Neural progenitor cell (in vitro differentiated cells): ENCODE measurements around the gene MCRIP2. TPM values are rescaled to one million over a fixed set of nuclear protein-coding genes. Genes with fewer than 3 reads are reported as not detected.

Experiments
- DNase-seq: peaks from one replicate; pipeline ENCODE4 v3.0.0-alpha.2; 2016; ENCODE audit warnings: low spot score
- H2AFZ ChIP-seq: fragments of 200-600 bp; sonication (generic); replicated peaks from 2 replicates; pipeline ENCODE4 v1.6.1; 2016; ENCODE audit warnings: antibody characterized with exemption
- H3F3A ChIP-seq: fragments of 200-600 bp; sonication (generic); 2 replicates; pipeline ENCODE4 v1.6.1; 2016; ENCODE audit warnings: antibody characterized with exemption, low read depth
- H3K27ac ChIP-seq: fragments of 200-600 bp; sonication (generic); 2 replicates; pipeline ENCODE4 v1.5.1; 2016; ENCODE audit warnings: mild to moderate bottlenecking
- H3K27me3 ChIP-seq: fragments of 200-600 bp; sonication (generic); 2 replicates; pipeline ENCODE4 v1.6.1; 2016; ENCODE audit warnings: mild to moderate bottlenecking, moderate library complexity
- H3K36me3 ChIP-seq: fragments of 200-600 bp; sonication (generic); 2 replicates; pipeline ENCODE4 v1.5.1; 2016
- H3K4me1 ChIP-seq: fragments of 200-600 bp; sonication (generic); 2 replicates; pipeline ENCODE4 v1.6.1; 2016; ENCODE audit warnings: mixed run types
- H3K4me2 ChIP-seq: fragments of 200-600 bp; sonication (generic); 2 replicates; pipeline ENCODE4 v1.6.1; 2016
- H3K4me3 ChIP-seq: fragments of 200-600 bp; sonication (generic); 2 replicates; pipeline ENCODE4 v1.5.1; 2016
- H3K79me2 ChIP-seq: fragments of 200-600 bp; sonication (generic); 2 replicates; pipeline ENCODE4 v1.6.1; 2016; ENCODE audit warnings: low read depth
- H3K9ac ChIP-seq: fragments of 200-600 bp; sonication (generic); 2 replicates; pipeline ENCODE4 v1.6.1; 2016
- H3K9me3 ChIP-seq: fragments of 200-600 bp; sonication (generic); 2 replicates; pipeline ENCODE4 v1.5.1; 2016; ENCODE audit warnings: low read depth
- H4K20me1 ChIP-seq: fragments of 200-600 bp; sonication (generic); 2 replicates; pipeline ENCODE4 v1.6.1; 2016; ENCODE audit warnings: low read depth
- H3K27ac Mint-ChIP-seq: 3 replicates; pipeline ENCODE4 v1.8.0; 2021; ENCODE audit warnings: mixed read lengths
- H3K27me3 Mint-ChIP-seq: 2 replicates; pipeline ENCODE4 v1.8.0; 2022; ENCODE audit warnings: low read depth, mild to moderate bottlenecking, inconsistent platforms, moderate library complexity, mixed read lengths; ENCODE audit not compliant: insufficient read depth
- H3K36me3 Mint-ChIP-seq: 3 replicates; pipeline ENCODE4 v1.8.0; 2021; ENCODE audit warnings: mixed read lengths
- H3K4me1 Mint-ChIP-seq: 3 replicates; pipeline ENCODE4 v1.8.0; 2021; ENCODE audit warnings: mixed read lengths
- H3K4me3 Mint-ChIP-seq: 3 replicates; pipeline ENCODE4 v1.8.0; 2021; ENCODE audit warnings: mild to moderate bottlenecking, moderate library complexity, mixed read lengths
- H3K9me3 Mint-ChIP-seq: 3 replicates; pipeline ENCODE4 v1.8.0; 2020; ENCODE audit warnings: mixed read lengths
- EZH2 ChIP-seq: fragments of 200-600 bp; sonication (generic); IDR thresholded peaks from 2 replicates; pipeline ENCODE4 v1.6.1; 2017; ENCODE audit warnings: antibody characterized with exemption, mild to moderate bottlenecking, moderate library complexity
- EZH2phosphoT487 ChIP-seq: fragments of 200-600 bp; sonication (generic); IDR thresholded peaks from 2 replicates; pipeline ENCODE4 v1.6.1; 2017; ENCODE audit warnings: antibody characterized with exemption
- total RNA-seq: library from RNA; depleted of rRNA; stranded (reverse); fragments of >200 nt; gene quantifications from 2 replicates; pipeline ENCODE4 v1.2.3, GENCODE V29; 2015; ENCODE audit warnings: low replicate concordance
- TF ChIP-seq, protein P1 (sequence below): fragments of 200-600 bp; sonication (generic); IDR thresholded peaks from 2 replicates; pipeline ENCODE4 v1.5.1; 2017; ENCODE audit warnings: antibody characterized with exemption, mild to moderate bottlenecking

MCRIP2 gene, protein sequence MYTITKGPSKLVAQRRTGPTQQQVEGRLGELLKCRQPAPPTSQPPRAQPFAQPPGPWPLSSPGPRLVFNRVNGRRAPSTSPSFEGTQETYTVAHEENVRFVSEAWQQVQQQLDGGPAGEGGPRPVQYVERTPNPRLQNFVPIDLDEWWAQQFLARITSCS
- total RNA-seq = 1.5 and 4.7 TPM in 2 replicates

DNA sequence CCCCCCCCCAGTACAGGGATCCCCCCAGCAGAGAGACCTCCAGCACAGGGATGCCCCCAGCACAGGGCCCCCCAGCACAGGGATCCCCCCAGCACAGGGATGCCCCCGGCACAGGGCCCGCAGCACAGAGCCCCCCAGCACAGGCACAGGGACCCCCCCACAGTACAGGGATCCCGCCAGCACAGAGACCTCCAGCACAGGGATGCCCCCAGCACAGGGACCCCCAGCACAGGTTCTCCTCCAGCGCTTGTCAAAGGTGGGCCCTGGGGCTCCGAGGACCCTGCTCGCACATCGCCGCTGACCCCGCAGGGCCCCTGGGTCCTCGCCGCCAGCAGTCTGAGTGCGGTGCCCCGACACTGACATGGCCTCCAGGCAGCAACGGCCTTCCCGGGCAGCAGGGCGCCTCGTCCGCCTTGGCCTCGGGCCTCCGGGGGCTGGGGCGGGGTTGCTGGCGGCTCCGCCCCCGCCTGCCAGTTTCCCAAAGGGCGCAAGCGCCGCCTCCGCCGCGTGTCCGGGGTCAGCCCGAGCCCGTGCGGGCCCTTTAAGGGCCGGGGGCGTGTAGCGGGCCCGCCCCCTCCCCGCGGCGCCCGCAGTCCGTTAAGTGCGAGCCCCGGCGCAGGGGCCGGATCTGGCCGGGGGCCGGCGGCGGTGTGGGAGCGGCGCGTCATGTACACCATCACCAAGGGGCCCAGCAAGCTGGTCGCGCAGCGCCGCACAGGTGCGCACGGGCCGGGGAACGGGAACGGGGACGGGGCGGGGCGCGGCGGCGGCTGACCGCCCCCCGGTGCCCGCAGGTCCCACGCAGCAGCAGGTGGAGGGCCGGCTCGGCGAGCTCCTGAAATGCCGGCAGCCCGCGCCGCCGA, at the start of gene MCRIP2:
MCRIP2 (plus strand) TSS at position 503 of the 863 bp plus-strand sequence; CDS start at position 667, 164 bp downstream.
- H3K27ac ChIP-seq = no peak within 1 kb of the TSS
- H3K9me3 Mint-ChIP-seq = peaks cover 2% of the 10 kb centered on the region
- no peak within 1 kb of the TSS for H3K27ac Mint-ChIP-seq
- peaks cover 32% of the 10 kb centered on the region for H3F3A ChIP-seq
- peak within 1 kb of the TSS; percentile 79 for H3K4me3 Mint-ChIP-seq
- TF ChIP-seq, protein P1, sequence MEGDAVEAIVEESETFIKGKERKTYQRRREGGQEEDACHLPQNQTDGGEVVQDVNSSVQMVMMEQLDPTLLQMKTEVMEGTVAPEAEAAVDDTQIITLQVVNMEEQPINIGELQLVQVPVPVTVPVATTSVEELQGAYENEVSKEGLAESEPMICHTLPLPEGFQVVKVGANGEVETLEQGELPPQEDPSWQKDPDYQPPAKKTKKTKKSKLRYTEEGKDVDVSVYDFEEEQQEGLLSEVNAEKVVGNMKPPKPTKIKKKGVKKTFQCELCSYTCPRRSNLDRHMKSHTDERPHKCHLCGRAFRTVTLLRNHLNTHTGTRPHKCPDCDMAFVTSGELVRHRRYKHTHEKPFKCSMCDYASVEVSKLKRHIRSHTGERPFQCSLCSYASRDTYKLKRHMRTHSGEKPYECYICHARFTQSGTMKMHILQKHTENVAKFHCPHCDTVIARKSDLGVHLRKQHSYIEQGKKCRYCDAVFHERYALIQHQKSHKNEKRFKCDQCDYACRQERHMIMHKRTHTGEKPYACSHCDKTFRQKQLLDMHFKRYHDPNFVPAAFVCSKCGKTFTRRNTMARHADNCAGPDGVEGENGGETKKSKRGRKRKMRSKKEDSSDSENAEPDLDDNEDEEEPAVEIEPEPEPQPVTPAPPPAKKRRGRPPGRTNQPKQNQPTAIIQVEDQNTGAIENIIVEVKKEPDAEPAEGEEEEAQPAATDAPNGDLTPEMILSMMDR = no peak
- TF ChIP-seq EZH2 = peak; percentile 53
- peaks cover 34% of the 10 kb centered on the region for H3K27me3 ChIP-seq
- no peak within 1 kb of the TSS for H3K9ac ChIP-seq
- H3K36me3 ChIP-seq = no peaks in the 10 kb centered on the region
- H3K9me3 ChIP-seq = no peaks in the 10 kb centered on the region
- DNase-seq = peak; percentile 90
- peak within 1 kb of the TSS; percentile 74 for H3K4me3 ChIP-seq
- H4K20me1 ChIP-seq = peaks cover 8% of the 10 kb centered on the region
- H3K79me2 ChIP-seq = no peaks in the 10 kb centered on the region
- peaks cover 28% of the 10 kb centered on the region for H3K4me1 Mint-ChIP-seq
- H3K4me1 ChIP-seq = peaks cover 17% of the 10 kb centered on the region
- H3K4me2 ChIP-seq = peak within 1 kb of the TSS; percentile 95
- peaks cover 2% of the 10 kb centered on the region for H3K36me3 Mint-ChIP-seq
- H3K27me3 Mint-ChIP-seq = peaks cover 10% of the 10 kb centered on the region
- H2AFZ ChIP-seq = peak within 1 kb of the TSS; percentile 85

DNA sequence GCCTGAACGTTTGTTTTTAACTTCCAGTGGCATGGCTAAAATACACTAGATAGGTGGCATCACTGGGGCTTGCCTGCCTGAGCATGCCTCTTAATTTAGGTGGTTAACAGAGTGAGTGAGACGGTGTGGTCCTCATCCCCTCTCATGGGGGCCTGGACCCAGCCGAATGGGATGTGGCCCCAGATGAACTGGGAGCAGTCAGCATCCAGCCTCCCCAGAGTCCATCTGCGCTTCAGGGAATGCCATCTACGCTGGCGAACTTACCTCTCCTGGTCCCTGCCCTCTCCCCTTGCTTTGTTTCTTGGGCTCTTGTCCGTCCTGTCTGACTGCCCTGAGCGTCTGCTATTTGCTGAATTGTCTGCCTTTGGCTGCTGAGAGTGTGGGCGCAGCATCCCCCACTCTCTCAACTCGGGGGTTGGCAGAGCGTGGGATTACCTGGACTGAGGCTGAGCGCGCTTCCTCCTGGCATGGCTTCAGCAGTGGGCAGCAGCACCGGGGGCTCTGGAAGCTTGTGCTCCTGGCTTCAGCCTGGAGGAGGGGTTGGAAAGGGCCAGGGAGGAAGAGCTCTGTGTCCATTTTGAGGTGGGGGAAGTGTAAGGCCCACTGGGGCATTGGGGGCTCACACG, 49.6 kb upstream of the MCRIP2 start:
- Histone ChIP-seq H4K20me1 (peaks cover 73% of the 10 kb centered on the region), H3K4me2 (no peak overlapping the region), H2AFZ (no peak overlapping the region), H3K27me3 (peaks cover 19% of the 10 kb centered on the region), H3K9me3 (no peaks in the 10 kb centered on the region), H3K9ac (no peak overlapping the region), H3K4me3 (no peak overlapping the region), H3K79me2 (peaks cover 32% of the 10 kb centered on the region), H3K4me1 (peaks cover 3% of the 10 kb centered on the region), H3F3A (peaks cover 14% of the 10 kb centered on the region), H3K27ac (no peak overlapping the region), H3K36me3 (no peaks in the 10 kb centered on the region)
- Mint-ChIP-seq H3K36me3 (peaks cover 15% of the 10 kb centered on the region), H3K9me3 (no peaks in the 10 kb centered on the region), H3K4me3 (peak overlapping the region; percentile 94), H3K27me3 (peaks cover 8% of the 10 kb centered on the region), H3K4me1 (peaks cover 25% of the 10 kb centered on the region), H3K27ac (no peak overlapping the region)
- TF ChIP-seq EZH2 (no peak), EZH2phosphoT487 (no peak)
- TF ChIP-seq, protein P1 = no peak
- DNase-seq = no peak

DNA sequence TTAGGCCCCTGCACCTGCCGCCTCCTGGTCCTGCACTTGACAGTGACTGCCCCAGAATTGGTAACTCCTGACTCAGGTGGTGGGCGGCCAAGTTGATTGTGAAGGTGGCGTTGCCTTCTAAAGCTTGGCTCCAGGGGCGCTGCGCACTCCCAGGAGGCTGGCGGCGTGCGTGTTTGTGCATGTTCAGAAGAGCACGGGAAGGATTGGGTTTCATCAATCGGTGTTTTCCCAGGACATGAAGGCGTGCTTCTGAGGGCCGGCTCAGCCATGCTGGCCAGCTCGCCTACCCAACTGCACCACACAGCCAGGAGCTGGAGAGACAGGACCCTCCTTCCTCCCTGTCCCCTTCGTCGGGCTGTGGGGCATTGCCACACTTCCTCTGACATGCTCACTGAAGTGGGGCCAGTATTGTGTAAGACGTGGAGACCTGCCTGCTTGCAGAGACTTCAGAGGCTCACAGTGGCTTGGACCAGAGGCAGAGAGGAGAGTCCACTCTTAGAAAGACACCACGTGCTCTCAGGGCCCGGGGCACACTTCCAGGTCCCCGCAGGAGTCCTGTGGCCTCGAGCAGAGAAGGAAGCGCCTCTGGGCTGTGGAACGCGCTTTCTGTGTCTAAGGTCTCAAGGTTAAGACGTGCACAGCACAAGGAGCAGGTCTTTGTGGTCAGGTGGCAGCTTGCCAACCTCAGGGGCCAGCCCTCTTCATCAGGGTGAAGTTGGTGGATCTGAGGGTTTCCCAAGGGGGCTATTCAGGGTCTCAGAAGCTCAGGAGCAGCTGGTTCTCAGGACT, 48.9 kb upstream of the MCRIP2 start:
- peaks cover 17% of the 10 kb centered on the region for H3K36me3 Mint-ChIP-seq
- no peak overlapping the region for H3K27ac Mint-ChIP-seq
- no peaks in the 10 kb centered on the region for H3K9me3 ChIP-seq
- H3K4me2 ChIP-seq = no peak overlapping the region
- no peaks in the 10 kb centered on the region for H3K36me3 ChIP-seq
- H3K4me3 ChIP-seq = no peak overlapping the region
- peaks cover 32% of the 10 kb centered on the region for H3K79me2 ChIP-seq
- H3K9me3 Mint-ChIP-seq = no peaks in the 10 kb centered on the region
- H3F3A ChIP-seq = peaks cover 11% of the 10 kb centered on the region
- H3K9ac ChIP-seq = no peak overlapping the region
- peaks cover 14% of the 10 kb centered on the region for H3K27me3 ChIP-seq
- peaks cover 8% of the 10 kb centered on the region for H3K27me3 Mint-ChIP-seq
- H3K4me3 Mint-ChIP-seq = no peak overlapping the region
- DNase-seq = no peak
- H4K20me1 ChIP-seq = peaks cover 67% of the 10 kb centered on the region
- peaks cover 3% of the 10 kb centered on the region for H3K4me1 ChIP-seq
- H3K4me1 Mint-ChIP-seq = peaks cover 22% of the 10 kb centered on the region
- no peak overlapping the region for H3K27ac ChIP-seq
- H2AFZ ChIP-seq = no peak overlapping the region
- TF ChIP-seq, protein P1 = no peak
